Measurements from ENCODE around the gene TNFSF9.
"Not testable (repeated sequence)": the region's sequence is repeated elsewhere in the genome, so short reads cannot be mapped to it uniquely, and the experiment has no call there.

TNFSF9 gene

DNA sequence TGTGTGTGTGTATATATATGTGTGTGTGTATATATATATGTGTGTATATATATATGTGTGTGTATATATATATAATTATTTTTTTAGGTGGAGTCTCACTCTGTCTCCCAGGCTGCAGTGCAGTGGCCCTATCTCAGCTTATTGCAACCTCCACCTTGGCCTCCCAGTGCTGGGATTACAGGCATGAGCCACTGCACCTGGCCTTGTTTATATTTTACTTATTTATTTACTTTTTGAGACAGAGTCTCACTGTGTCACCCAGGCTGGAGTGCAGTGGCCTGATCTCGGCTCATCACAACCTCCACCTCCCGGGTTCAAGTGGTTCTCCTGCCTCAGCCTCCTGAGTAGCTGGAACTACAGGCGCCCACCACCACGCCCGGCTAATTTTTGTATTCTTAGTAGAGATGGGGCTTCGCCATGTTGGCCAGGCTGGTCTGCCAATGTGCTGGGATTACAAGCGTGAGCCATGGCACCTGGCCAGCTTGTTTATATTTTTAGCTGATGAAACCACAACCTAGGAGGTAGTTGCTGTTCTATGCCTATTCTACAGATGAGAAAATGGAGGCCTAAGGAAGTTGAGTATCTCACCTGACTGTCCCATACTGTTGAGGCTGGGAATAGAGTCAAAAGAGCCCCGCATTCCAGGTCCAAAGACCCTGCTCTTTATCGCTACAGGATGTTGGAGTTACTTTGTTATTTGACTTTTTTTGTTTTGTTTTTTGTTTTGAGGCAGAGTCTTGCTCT, 22.6 kb upstream of the TNFSF9 start:
- DNase-seq = not testable (repeated sequence)

- no peak for DNase-seq
Measured at GRCh38 chr19:6509118-6509971, 21.5 kb upstream of the TNFSF9 start.

- DNase-seq = no peak
Measured at GRCh38 chr19:6510618-6511017, 20.2 kb upstream of the TNFSF9 start.

GRCh38 chr19:6514089-6514488, 16.7 kb upstream of the TNFSF9 start:
- DNase-seq = no peak

DNA sequence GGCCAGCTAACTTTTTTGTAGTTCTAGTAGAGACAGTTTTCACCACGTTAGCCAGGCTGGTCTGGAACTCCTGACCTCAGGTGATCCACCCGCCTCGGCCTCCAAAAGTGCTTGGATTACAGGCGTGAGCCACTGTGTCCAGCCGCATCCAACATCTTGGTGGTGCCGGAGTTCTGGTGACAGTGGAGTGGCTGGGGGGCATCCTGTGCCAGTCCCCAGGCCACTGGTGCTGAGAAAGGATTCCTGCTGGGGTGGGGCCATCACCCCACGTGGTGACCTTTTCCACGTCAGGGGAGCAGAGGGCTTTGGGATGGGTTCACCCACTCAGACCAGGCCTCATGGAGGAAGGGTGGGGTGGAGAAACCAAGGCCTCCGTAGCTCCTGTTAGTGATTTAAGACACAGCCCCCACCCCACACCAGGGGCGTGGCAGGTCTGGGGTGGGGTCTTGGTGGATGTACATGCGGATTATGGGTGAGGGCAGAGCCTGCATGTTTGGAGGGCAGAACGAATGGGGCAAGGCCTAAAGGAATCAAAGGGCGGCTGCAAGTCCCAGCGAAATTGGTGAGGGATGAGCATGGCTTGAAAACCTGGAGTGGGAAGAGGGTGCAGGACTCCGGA, 15.8 kb upstream of the TNFSF9 start:
- DNase-seq = no peak

DNA sequence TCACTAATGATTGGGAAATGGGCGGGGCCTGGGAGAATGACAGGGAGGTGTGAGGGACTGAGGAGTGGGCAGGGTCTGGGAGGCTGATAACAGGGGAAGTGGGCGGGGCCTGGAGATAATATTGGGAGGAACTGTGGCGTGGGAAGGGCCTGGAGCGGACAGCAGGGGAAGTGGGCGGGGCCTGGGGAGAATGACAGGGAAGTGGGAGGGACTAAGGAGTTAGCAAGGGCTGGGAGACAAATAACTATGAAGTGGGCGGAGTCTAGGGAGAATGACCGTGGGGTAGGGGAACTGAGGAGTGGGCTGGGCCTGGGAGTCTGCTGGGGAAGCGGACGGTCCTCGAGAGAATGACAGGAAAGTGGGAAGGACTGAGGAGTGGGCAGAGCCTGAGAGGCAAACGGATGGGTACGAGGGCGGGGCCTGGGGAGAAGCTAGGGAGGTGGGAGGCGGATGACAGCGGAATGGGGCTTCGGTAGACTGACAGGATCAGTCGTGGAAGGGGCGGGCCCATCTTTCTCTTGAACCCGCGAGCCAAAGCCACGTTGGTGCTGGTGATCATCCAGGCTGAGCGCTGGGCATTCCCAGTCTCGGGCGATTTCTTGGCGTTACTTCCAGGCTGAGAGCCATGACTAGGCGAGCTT, 14.7 kb upstream of the TNFSF9 start:
- peak; percentile 43 for DNase-seq

- DNase-seq = peak; percentile 85
Measured at GRCh38 chr19:6516659-6517291, 14.1 kb upstream of the TNFSF9 start.

GRCh38 chr19:6518145-6518911, 12.5 kb upstream of the TNFSF9 start:
- no peak for DNase-seq

DNA sequence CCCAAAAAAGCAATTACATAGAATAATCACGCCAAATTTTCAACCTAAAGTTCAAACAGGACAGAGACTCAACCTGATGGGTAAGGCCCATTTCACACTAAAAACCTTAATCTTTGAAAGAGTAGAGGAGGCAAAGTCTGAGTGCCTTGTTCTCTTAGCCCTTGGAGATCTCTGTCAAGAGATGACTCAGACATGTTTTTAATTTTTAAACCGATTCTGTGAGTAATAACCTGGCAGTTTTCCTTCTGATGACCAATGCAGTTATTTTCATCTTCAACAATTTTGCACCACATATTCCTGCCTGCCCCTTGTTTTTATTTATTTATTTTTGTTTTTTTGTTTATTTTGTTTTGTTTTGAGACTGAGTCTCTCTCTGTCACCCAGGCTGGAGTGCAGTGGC, 11.5 kb upstream of the TNFSF9 start:
- DNase-seq = no peak

- peak; percentile 29 for DNase-seq
Measured at GRCh38 chr19:6521718-6522646, 8.8 kb upstream of the TNFSF9 start.

DNA sequence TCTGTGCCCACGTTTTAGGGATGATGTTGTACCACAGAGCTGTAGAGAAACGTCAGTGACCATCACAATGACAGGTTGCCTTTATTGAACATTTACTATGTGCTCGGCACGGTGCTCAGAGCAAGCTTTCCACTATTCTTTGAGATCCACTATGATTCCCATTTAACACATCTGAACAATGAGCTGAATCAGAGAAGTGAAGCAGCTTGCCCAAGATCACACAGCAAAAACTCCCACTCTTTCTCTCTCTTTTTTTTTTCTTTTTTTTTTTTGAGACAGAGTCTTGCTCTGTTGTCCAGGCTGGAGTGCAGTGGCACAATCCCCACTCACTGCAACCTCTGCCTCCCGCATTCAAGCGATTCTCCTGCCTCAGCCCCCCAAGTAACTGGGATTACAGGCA, 8.1 kb upstream of the TNFSF9 start:
- no peak for DNase-seq

DNA sequence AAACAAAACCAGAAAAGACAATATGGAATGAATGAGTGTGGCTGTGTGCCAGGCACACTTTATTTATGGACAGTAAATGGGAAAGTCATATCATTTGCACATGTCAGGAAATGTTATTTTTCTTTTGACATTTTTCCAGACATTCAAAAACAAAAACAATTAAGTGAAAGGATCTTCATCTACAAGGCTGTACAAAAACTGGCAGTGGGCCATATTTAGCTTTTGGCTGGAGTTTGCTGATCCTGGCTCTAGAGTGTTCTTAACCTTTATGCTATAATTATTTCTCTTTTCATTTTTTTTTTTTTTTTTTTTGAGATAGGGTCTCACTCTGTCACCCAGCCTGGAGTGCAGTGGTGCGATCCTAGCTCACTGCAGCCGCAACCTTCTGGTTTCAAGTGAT, 6.5 kb upstream of the TNFSF9 start:
- no peak for DNase-seq

DNA sequence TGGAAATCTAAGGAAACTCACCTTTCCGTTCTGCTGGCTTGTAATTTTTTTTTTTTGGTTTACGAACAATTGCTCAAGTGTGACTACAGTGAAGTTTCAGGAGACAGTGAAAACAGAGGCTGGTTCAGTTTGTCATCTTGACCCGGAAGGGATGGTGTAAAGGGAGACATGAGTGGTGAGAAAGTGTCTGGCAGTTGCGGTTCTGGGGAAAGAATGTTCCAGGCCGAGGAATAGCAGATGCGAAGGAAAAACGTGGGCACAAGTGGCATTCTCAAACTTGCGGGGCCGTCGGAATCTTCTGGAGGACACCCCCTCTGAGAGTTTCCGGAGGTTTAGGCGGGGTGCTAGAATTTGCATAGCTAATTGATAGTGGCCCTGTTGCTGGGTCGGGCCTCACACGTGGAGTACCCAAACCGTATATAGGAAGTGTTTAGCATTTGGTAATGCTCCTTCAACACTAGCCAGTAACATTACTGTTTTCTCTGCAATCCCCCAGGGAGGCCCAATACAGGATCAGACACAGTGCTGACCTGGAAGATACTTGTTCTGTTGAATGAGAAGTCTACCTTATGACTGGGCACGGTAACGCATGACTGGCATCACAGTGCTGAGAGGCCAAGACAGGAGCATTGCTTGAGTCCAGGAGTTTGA, 2.8 kb upstream of the TNFSF9 start:
- no peak for DNase-seq

DNA sequence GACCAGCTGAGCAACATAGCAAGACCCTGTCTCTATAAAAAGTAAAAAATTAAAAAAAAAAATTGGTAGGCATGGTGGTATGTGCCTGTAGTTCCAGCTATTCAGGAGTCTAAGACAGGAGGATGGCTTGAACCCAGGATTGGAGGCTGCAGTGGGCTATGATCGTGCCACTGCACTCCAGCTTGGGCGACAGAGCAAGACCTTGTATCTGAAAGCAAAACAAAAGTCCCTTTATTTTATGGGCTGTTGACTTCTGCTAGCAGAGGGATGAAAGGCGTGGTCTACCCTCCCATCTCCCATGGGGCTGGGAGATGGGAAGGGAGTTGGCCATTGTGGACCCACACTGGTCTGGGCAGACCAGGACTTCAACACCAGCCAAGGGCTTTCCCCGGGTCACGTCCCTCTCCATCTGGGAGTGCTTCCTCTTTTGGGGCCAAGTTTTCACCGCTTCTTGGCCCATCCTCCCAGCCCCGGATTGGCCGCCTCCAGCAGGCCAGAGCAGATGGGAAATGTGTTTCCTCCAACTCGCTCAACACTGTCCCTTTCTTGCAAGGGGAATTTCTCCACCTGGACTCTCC, 2.2 kb upstream of the TNFSF9 start:
- no peak for DNase-seq

GRCh38 chr19:6529351-6529750, 1.5 kb upstream of the TNFSF9 start:
- DNase-seq = no peak

- DNase-seq = no peak
Measured at GRCh38 chr19:6529937-6530385, 865 bp upstream of the TNFSF9 start.

GRCh38 chr19:6531163-6531955, 533 bp downstream of the TNFSF9 start:
- no peak for DNase-seq

DNA sequence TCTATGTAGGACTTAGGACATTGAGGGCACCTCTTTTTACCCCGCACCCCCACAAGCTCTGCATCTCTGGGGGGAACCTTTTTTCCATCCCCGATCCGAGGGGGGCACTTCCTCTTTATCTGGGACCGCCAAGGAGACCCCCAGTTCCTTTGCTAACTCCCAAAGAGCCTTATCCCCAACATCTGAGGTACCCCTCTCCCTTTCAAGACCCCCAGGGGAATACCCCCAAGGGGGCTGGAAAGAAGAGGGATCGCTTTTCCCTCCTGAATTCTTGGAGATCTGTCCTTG, 1.1 kb downstream of the TNFSF9 start:
- DNase-seq = no peak

Measured in activated CD4-positive, alpha-beta T cell treated with anti-CD3 and anti-CD28 coated beads for 1 hour (primary cell).